HepG2 (cell line): ENCODE measurements around the gene TEDC2. TPM values are rescaled to one million over a fixed set of nuclear protein-coding genes. Genes with fewer than 3 reads are reported as not detected.
A peak's percentile ranks its signal among the peaks of the same experiment; 100 is the strongest.

Experiments used
- AKAP8 ChIP-seq: sonication (generic); formaldehyde crosslinking; IDR thresholded peaks from 2 replicates; pipeline ENCODE4 v1.5.1; 2020; ENCODE audit warnings: mild to moderate bottlenecking, missing genetic modification reagents
- E2F5 ChIP-seq: sonication (generic); formaldehyde crosslinking; conservative IDR thresholded peaks from 2 replicates; pipeline ENCODE4 v1.4.0; 2020; ENCODE audit warnings: missing genetic modification reagents
- FOXO1 ChIP-seq: sonication (generic); formaldehyde crosslinking; IDR thresholded peaks from 2 replicates; pipeline ENCODE4 v1.4.0; 2020; ENCODE audit warnings: missing genetic modification reagents
- HES4 ChIP-seq: sonication (generic); formaldehyde crosslinking; IDR thresholded peaks from 2 replicates; pipeline ENCODE4 v1.9.0; 2021; ENCODE audit warnings: mild to moderate bottlenecking, missing genetic modification reagents, borderline replicate concordance
- HHEX ChIP-seq: IDR thresholded peaks from 2 replicates; pipeline ENCODE4 v1.6.1; 2016; ENCODE audit warnings: control low read depth
- LCORL ChIP-seq, 2 experiments: fragments of 450-650 bp in 1 of 2; sonication (generic) in 1 of 2; formaldehyde crosslinking in 1 of 2; IDR thresholded peaks; 2 replicates each; pipeline versions ENCODE4 v1.5.0 to v1.6.1; 2017 to 2020; ENCODE audit warnings: antibody characterized with exemption in 1 of 2, missing genetic modification reagents in 1 of 2
- MAX ChIP-seq: IDR thresholded peaks from 2 replicates; pipeline ENCODE4 v1.6.1; 2012; ENCODE audit warnings: inconsistent platforms
- MEIS1 ChIP-seq: sonication (generic); formaldehyde crosslinking; IDR thresholded peaks from 2 replicates; pipeline ENCODE4 v1.9.0; 2021; ENCODE audit warnings: mild to moderate bottlenecking, missing genetic modification reagents, moderate library complexity, borderline replicate concordance
- MLXIP ChIP-seq: sonication (generic); formaldehyde crosslinking; IDR thresholded peaks from 2 replicates; pipeline ENCODE4 v1.9.0; 2021; ENCODE audit warnings: missing genetic modification reagents, borderline replicate concordance
- MYC ChIP-seq: sonication (generic); formaldehyde crosslinking; IDR thresholded peaks from 2 replicates; pipeline ENCODE4 v1.9.0; 2021; ENCODE audit warnings: missing genetic modification reagents, borderline replicate concordance
- NONO ChIP-seq, 2 experiments: fragments of 450-650 bp in 1 of 2; sonication (generic) in 1 of 2; formaldehyde crosslinking in 1 of 2; IDR thresholded peaks in 1 of 2; conservative IDR thresholded peaks in 1 of 2; 2 replicates each; pipeline versions ENCODE4 v1.6.1 to v1.8.0; 2017 to 2022; ENCODE audit warnings: mild to moderate bottlenecking in 1 of 2, missing genetic modification reagents in 1 of 2, moderate library complexity in 1 of 2
- NR1H2 ChIP-seq: sonication (generic); formaldehyde crosslinking; IDR thresholded peaks from 2 replicates; pipeline ENCODE4 v1.8.1; 2022; ENCODE audit warnings: low read depth, missing genetic modification reagents, borderline replicate concordance
- NR3C1 ChIP-seq: sonication (generic); formaldehyde crosslinking; IDR thresholded peaks from 2 replicates; pipeline ENCODE4 v1.4.0; 2020; ENCODE audit warnings: missing genetic modification reagents
- RBM22 ChIP-seq: fragments of 200-400 bp; formaldehyde crosslinking; optimal IDR thresholded peaks from 2 replicates; pipeline ENCODE3; 2017; ENCODE audit warnings: mild to moderate bottlenecking, low read length, moderate library complexity
- SATB2 ChIP-seq: sonication (generic); formaldehyde crosslinking; IDR thresholded peaks from 2 replicates; pipeline ENCODE4 v1.5.0; 2020; ENCODE audit warnings: missing genetic modification reagents
- SMARCC2 ChIP-seq: fragments of 450-650 bp; IDR thresholded peaks from 2 replicates; pipeline ENCODE4 v1.6.1; 2017; ENCODE audit warnings: antibody characterized with exemption, mild to moderate bottlenecking
- SOX5 ChIP-seq: IDR thresholded peaks from 2 replicates; pipeline ENCODE4 v1.6.1; 2016; ENCODE audit warnings: borderline replicate concordance
- U2AF2 ChIP-seq: fragments of 200-400 bp; formaldehyde crosslinking; IDR thresholded peaks from 2 replicates; pipeline ENCODE4 v1.6.1; 2017; ENCODE audit warnings: low read depth, mild to moderate bottlenecking, low read length
- ZFYVE20 ChIP-seq: sonication (generic); formaldehyde crosslinking; IDR thresholded peaks from 2 replicates; pipeline ENCODE4 v1.8.0; 2023; ENCODE audit warnings: low read depth, mild to moderate bottlenecking, moderate library complexity, missing genetic modification reagents, borderline replicate concordance
- ZNF468 ChIP-seq: sonication (generic); formaldehyde crosslinking; IDR thresholded peaks from 2 replicates; pipeline ENCODE4 v1.8.0; 2022; ENCODE audit warnings: mild to moderate bottlenecking, moderate library complexity, missing genetic modification reagents
- ZNF597 ChIP-seq: sonication (generic); formaldehyde crosslinking; IDR thresholded peaks from 2 replicates; pipeline ENCODE4 v1.5.0; 2020; ENCODE audit warnings: missing genetic modification reagents
- ZNF747 ChIP-seq: sonication (generic); formaldehyde crosslinking; IDR thresholded peaks from 2 replicates; pipeline ENCODE4 v1.8.1; 2023; ENCODE audit warnings: missing genetic modification reagents, mild to moderate bottlenecking, borderline replicate concordance
- polyA plus RNA-seq, 8 experiments: library from polyadenylated mRNA; depleted of rRNA in 3 of 8; stranded (reverse) in 7 of 8; unstranded in 1 of 8; fragments of >200 nt; fragmentation: Illumina TruSeq in 4 of 8; extraction: Trizol in 4 of 8; gene quantifications; 2 replicates each; pipeline versions ENCODE4 v1.2.1 to v1.2.3, GENCODE V29; 2011 to 2016; ENCODE audit warnings: low read depth in 4 of 8, missing spikeins in 1 of 8, mixed read lengths in 1 of 8; ENCODE audit not compliant: insufficient read depth in 1 of 8
- total RNA-seq, 5 experiments: library from RNA; depleted of rRNA; stranded (reverse); fragments of >200 nt; fragmentation: Illumina TruSeq; extraction: Trizol; gene quantifications; 2 replicates each; pipeline ENCODE4 v1.2.3, GENCODE V29; 2016; ENCODE audit warnings: low read depth in 1 of 5
- TF ChIP-seq, protein P1 (sequence below): IDR thresholded peaks from 2 replicates; pipeline ENCODE4 v1.6.1; 2018; ENCODE audit warnings: missing genetic modification reagents, mild to moderate bottlenecking, missing compliant biosample characterization

TEDC2 gene
- total and polyA plus RNA-seq, 2 of the 13 experiments (the other 11 are each of a cell fraction or from before 2014, with no cell fraction given): 6.2 to 24.4 TPM

DNA sequence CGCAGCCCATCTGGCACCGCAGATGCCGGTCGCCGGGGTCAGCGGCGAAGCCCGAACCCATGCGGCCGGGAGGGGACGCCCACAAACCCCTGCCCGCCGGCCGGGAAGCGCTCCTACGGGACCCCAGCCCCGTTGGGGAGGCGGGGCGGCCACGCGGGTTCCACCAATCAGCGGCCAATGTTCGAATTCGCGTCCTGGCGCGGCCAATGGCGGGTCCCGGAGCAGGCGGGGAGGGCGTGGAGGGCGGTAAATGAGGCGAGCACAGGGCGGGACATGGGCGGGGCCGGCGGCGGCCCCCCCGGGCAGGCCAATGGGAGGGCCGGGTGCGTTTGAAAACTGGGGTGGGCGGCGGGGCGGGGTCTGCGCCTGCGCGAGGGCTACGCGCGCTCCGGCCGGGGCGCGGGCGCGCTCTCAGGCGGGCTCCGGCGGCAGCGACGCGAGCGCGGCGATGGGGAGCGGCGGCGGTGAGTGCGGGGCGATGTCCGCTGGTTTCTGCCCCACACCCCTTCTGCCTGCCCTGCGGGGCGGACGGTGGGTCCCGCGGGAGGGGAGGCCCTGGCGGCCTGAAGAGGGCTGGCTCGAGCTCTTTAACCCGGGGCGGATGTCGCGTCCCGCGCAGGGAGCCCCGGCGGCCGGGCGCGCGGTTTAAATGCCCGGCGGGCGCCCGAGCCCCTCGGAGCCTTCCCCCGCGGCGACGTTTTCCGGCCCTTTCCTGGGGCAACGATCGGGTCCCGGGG, 30.7 kb upstream of the TEDC2 start, which contains the start of gene CCNF (continued):
- TF ChIP-seq HES4: no peak
- TF ChIP-seq ZFYVE20 (CRISPR knock-in tag): 0 out of 2 replicates have a peak, but pooled peaks have one; percentile 48
- no peak for TF ChIP-seq NONO (IDR thresholded peaks at IDR 0.05)
- TF ChIP-seq NONO (CRISPR knock-in tag; conservative IDR thresholded peaks at IDR 0.05): peak; percentile 70
- no peak for TF ChIP-seq LCORL (IDR thresholded peaks at IDR 0.05)
- 0 out of 2 replicates have a peak, but pooled peaks have one; percentile 29 for TF ChIP-seq LCORL (CRISPR knock-in tag; IDR thresholded peaks at IDR 0.05)
- TF ChIP-seq SOX5: no peak
- TF ChIP-seq ZNF747 (CRISPR knock-in tag): no peak
- no peak for TF ChIP-seq U2AF2
- TF ChIP-seq MLXIP (CRISPR knock-in tag): 0 out of 2 replicates have a peak, but pooled peaks have one; percentile 57
- TF ChIP-seq ZNF468 (CRISPR knock-in tag): no peak
- peak; percentile 58; the same call in 1 of the 2 replicates for TF ChIP-seq SATB2 (CRISPR knock-in tag)
- TF ChIP-seq SMARCC2: no peak
- TF ChIP-seq ZNF597: no peak
- TF ChIP-seq MYC (CRISPR knock-in tag): peak; percentile 82; the same call in 1 of the 2 replicates
- TF ChIP-seq NR1H2: no peak
- TF ChIP-seq NR3C1 (CRISPR knock-in tag): no peak
- TF ChIP-seq FOXO1: no peak
- 0 out of 2 replicates have a peak, but pooled peaks have one; percentile 29 for TF ChIP-seq AKAP8 (CRISPR knock-in tag)
- peak; percentile 91 for TF ChIP-seq MAX
- TF ChIP-seq HHEX: no peak
- TF ChIP-seq RBM22: no peak
- TF ChIP-seq, protein P1, sequence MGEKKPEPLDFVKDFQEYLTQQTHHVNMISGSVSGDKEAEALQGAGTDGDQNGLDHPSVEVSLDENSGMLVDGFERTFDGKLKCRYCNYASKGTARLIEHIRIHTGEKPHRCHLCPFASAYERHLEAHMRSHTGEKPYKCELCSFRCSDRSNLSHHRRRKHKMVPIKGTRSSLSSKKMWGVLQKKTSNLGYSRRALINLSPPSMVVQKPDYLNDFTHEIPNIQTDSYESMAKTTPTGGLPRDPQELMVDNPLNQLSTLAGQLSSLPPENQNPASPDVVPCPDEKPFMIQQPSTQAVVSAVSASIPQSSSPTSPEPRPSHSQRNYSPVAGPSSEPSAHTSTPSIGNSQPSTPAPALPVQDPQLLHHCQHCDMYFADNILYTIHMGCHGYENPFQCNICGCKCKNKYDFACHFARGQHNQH (CRISPR knock-in tag): no peak
- TF ChIP-seq E2F5 (CRISPR knock-in tag): peak; percentile 63; the same call in 1 of the 2 replicates
- no peak; the same call in 1 of the 2 replicates for TF ChIP-seq MEIS1 (CRISPR knock-in tag)
